GM19455 (cell line): ENCODE results near the gene VPS9D1.

ENCODE experiments used
- ATAC-seq: cut with Tn5 transposase; IDR thresholded peaks from one replicate; pipeline ENCODE4 v1.9.1; 2021; ENCODE audit not compliant: unreplicated experiment

The VPS9D1 gene

DNA sequence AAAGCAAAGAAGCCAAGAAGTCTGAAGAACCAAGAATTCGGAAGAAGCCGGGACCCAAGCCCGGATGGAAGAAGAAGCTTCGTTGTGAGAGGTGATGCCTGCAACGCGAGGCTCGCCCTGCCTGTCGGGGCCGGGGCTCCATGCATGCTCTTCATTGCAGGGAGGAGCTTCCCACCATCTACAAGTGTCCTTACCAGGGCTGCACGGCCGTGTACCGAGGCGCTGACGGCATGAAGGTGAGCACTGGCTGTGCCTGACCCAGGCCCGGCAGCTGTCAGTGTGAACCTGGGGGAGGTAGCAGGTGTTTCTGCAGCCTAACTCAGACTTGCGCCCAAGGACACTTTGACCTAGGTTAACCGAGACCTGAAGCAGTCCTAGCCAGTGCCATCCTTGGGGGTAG lies 12.6 kb upstream of the VPS9D1 start:
- no peak for ATAC-seq

DNA sequence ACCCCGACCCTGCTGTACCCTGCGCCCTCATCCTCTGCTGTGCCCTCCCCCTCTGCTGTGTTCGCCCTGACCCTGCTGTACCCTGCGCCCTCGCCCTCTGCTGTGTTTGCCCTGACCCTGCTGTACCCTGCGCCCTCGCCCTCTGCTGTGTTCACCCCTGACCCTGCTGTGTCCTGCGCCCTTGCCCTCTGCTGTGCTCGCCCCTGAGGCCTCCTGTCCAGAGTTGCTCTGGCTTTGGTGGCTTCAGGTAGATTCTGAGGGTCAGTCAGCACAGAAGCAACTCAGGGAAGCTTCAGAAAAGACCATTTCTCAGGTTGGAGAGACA lies 12.2 kb upstream of the VPS9D1 start:
- ATAC-seq, result no peak

DNA sequence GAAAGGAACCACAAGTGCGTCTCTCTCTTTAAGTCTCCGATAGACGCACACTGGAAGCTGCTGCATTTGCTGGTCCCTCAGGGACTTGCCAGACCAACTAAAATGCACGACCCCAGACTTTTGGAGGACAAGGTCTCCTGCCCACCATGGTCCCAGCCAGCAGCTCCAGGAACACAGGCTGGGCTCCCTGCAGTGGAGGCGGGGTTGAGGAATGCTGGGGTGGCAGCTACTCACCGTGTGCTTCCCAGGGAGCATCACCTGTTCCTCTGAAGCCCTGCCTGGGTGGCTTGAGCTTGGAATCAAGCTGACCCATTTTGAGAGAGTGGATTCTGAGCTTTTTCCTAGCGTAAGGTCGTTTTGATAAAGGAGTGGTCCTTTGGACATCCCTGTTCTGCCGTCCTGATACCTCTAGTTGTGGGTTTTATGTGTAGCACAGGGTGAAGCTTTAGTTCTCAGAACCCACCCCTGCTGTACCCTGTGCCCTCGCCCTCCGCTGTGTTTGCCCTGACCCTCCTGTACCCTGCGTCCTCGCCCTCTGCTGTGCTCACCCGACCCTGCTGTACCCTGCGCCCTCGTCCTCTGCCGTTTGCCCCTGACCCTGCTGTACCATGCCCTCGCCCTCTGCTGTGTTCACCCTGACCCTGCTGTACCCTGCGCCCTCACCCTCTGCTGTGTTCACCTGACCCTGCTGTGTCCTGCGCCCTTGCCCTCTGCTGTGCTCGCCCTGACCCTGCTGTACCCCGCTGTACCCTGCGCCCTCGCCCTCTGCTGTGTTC lies 11.6 kb upstream of the VPS9D1 start:
- no peak for ATAC-seq

DNA sequence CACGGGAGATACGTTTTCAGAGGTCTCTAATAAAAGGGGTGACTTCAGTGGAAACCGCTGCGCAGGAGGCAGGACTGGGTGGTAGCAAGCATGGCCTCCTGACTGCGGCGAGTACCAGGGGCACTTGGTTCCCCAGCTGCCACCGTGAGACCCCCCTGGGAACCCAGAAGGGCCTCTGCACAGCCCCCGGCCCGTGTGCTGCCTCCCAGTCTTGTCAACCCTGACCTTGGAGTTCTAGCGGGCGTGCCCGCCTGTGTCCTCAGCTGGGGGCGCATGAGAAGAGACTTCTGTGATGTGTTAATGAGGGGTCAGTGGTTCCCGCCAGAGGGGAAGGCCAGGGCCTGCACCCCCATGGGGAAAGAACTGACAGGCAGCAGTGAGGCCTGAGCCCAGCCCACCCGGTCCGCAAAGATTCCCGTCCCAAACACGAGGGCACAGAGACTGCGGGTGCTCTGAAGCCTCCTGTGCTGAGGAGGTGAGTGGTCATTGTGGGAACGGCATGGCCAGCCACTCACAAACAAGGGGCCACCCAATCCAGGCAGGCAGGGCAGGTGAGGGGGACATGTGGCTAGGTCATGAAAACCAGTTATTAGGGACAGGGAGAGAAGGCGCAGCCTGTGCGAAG lies 10.0 kb upstream of the VPS9D1 start:
- ATAC-seq, result no peak

DNA sequence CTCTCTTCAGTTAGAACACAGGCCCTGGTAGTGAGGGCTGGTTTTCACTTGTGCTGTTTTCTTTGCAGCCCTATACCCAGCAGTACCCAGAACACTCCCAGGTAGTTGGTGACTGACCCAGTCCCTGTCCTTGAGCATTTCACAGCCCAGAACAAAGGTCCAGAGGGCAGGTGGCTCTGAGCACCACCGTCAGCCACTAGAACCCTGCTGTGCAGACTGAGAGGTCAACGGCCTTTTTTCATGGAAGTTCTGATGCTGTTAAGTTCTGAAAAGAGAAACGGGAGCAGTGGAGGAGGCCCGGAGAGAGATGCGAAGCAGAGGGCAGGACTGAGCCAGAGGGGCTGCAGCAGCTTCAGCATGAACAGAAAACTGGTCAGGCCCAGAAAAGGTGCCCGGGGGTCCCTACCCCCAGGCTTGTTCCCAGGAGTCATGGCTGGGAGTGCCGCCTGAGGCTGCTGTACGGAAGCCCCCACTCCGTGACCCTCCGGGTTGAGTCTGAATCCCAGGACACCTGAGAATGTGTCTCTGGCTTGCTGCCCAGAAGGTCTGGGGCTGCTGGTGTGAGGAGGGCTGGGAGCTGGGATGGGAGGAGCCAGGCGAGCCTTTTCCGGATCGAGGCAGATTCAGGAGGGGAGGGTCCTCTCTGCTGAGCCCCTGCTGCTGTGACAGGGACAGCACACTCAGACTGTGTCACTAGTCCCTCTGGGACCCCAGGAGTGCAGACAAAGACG lies 9.3 kb upstream of the VPS9D1 start:
- no peak for ATAC-seq

DNA sequence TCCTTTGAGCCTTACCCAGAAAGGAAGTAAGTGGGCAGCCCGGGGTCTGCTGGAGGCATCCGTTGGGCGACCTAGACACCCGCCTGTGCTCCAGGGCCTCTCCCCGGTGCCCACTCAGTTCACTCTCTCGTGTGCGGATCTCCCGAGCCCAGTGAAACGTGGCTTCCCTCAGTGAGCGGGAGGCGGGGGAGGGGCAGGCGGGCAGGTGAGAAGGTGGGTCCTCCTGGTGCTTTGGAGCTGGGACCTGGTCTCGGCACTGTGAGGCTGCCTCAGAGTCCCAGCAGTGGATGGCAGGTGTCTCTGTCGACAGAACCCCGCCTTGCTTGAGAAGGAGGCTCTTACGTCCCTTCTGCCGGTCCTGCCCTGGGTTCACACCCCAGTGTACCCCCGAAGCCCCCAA lies 8.6 kb upstream of the VPS9D1 start:
- ATAC-seq, result no peak

DNA sequence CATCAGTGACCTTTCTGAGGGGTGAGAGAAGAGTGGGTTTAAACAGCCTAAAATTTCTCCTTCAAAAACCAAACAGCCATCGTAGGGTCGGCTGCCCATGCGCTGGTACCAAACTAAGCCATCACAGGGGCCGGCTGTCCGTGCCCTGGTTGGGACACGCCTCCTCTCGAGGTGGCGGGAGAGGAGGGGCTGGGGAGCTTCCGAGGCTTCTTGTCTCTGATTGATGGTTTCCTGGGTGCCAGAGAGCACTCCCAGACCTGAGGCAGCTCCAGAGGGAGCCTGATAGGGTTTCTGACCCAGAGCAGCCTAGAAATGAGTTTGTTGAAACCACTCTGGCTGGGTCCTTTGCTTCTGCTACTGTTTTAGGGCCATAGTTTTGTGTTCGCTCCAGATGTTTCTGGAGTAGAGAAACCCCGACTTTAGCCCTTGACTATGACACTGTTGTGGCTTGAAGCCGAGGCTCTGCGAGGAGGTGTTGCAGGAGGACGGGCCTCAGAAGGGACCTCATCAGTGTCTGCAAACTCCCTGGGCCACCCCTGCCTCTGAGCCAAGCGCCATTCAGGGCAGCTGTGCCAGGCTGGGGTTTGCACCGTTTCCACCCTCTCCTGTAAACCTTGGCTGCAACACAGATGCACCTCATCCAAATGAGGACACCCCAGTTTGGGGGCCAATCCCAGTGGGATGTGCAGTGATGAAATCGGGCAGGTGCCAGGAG lies 6.9 kb upstream of the VPS9D1 start:
- no peak for ATAC-seq

DNA sequence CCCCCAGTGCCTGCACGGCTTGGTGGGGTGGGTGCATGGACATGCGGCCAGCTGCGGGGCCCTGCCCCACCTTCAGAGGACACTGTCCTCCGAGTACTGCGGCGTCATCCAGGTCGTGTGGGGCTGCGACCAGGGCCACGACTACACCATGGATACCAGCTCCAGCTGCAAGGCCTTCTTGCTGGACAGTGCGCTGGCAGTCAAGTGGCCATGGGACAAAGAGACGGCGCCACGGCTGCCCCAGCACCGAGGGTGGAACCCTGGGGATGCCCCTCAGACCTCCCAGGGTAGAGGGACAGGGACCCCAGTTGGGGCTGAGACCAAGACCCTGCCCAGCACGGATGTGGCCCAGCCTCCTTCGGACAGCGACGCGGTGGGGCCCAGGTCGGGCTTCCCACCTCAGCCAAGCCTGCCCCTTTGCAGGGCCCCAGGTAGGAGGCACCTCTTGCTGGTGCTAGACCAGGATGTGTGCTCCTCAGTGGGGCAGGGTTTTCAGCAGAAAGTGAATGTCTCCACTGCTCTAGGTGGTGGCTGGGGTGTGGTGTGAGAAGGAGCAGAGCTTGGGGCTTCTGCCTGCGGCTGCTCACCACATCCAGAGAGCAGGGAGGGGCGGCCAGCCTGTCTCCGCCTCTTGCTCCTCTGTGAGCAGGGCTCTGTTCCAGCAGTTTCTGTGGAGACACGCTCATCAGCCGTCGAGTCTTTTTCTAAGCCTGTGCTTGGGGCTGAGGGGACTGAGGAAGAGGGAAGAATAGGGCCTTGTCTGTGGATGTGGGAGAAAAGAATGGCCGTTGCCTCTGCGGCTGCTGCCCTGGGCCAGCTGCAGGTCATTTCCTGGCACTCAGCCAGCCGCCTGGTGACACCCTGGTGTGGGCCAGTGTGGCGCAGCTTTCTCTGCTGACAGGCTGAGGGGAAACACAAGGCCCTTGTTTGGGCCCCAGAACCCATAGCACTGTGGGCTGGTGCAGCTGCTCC lies 2.9 kb upstream of the VPS9D1 start:
- ATAC-seq, result no peak

DNA sequence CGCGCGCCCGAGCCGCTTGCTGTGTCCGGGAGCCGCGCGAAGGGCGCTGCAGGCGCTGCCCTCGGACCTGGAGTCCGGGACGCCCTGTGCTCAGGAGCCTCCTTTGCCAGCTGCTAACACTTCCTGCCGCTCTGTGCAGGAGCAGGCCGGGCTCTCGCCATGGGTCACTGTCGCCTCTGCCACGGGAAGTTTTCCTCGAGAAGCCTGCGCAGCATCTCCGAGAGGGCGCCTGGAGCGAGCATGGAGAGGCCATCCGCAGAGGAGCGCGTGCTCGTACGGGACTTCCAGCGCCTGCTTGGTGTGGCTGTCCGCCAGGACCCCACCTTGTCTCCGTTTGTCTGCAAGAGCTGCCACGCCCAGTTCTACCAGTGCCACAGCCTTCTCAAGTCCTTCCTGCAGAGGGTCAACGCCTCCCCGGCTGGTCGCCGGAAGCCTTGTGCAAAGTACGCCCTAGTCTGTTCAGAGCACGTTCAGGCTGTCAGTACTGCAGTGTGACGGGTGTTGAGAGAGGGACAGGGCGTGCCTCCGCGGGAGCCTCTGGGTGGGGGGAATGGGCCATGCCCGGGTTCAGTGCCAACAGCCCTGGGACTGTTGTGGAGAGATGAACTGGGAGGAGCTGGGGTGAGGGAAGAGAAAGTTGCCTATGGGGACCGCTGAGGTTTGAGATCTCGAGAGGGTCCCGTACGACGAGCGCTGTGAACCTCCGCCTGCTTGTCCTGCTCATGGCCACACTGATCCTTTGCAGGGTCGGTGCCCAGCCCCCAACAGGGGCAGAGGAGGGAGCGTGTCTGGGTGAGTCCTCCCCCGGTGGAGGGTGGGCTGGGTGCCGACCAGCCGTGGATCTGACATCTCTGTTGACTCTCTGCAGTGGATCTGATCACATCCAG lies 1.9 kb upstream of the VPS9D1 start:
- ATAC-seq, result no peak

DNA sequence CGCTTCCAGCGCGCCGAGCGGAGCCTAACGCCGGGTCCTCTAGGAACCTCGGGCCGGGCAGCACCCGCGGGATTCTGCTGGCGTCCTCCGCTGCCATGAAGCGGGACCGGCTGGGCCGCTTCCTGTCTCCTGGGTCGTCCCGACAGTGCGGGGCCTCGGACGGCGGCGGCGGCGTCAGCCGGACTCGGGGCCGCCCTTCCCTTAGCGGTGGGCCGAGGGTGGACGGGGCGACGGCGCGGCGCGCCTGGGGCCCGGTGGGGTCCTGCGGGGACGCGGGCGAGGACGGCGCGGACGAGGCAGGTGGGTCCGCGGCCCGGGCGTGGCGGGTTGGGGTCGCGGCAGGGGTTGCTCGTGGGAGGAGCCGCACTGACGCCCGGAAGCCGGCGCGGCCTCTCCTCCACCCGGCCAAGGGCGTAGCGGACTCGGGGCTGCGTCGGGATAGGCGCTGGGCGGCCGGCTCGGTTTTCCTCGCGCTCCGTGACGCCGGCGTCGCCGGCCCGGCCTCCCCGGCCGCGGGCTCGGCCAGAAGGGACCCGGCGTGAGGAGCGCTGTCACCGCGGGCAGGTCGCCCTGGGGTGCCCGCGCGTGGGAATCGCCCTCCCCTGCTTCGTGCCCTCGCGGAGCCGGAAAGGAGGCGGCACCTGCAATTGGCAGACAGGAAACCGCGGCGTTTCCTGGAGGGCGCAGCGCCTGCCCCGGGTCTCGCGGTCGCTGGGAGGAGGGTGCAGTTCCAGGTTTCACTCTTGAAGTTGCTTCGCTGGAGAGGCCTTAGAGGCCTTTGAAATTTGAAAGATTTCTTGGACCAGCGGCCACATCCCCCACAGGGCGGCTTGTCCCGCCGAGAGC lies 1.1 kb upstream of the VPS9D1 start:
- ATAC-seq, result peak; percentile 29

DNA sequence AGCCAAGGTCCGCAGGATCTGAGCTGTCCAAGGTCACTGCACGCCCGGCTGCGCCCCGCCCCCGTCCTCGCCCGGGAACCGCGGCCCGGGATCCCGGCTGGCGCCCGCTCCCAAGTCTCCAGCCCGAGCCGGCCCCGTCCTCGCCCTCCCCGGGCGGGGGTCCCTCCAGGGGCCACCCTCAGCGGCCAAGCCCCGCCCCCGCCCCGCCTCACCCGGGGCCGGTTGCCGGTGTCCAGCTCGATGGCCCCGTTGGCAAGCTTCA lies 216 bp downstream of the VPS9D1 start:
- ATAC-seq, result peak; percentile 14

DNA sequence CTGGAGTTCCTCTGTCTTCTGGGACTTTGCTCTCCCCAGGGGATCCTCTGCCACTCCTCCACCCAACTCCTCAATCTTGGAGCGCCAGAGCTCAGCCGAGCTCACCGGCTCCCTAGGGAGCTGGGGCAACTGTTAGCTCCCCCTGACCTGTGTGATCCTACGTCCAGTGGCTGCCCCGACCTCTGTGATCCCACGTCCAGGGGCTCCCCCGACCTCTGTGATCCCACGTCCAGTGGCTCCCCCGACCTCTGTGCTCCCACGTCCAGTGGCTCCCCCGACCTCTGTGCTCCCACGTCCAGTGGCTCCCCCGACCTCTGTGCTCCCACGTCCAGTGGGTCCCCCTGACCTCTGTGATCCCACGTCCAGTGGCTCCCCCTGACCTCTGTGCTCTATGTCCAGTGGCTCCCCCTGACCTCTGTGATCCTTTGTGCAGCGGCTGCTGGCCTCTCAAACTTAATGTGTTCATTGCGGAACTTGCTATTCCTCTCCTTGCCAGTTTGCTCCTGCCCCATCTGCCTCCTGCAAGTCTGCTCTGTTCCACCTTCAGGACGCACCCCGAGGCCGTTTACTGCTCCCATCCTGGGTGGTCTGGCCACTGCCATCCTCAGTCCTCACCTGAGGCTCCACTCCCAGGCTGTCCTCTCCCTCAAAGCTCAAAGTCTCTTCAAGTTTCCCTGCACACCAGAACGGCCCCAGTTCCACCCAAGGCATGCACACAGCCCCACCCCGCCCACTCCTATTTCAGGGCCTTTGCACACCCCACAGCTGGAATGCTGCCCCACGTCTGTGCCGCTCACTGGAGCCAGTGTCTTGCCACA lies 2.8 kb downstream of the VPS9D1 start:
- no peak for ATAC-seq

DNA sequence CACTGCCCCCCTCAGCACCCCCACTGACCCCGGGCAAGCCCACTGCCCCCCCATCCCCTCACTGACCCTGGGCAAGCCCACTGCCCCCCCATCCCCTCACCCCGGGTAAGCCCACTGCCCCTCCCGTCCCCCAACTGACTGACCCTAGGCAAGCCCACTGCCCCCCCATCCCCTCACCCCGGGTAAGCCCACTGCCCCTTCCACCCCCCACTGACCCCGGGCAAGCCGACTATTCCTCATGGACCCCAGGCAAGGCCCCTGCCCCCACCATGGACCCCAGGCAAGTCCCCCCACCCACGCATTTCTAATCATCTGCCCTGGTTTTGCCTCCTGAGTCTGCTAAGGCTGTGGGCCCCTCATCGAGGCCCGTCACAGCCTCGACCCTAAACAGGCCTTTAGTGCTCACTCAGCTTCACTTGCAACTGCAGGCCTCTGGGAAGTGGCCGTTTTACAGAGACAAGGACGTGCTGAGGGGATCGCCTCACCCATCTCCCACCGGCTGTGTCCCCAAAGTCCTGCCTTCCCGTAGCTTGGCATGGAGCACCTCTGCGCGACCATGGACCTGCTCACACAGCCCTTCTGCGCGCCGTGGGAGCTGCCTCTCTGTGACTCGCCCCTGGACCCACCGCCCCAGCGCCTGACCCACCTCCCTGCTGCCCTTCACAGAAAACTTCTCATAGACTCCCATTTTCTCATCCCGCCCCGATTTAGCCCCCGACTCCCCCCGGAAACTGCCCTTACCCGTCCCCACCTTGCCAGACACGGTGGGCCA lies 3.6 kb downstream of the VPS9D1 start:
- ATAC-seq, result no peak

DNA sequence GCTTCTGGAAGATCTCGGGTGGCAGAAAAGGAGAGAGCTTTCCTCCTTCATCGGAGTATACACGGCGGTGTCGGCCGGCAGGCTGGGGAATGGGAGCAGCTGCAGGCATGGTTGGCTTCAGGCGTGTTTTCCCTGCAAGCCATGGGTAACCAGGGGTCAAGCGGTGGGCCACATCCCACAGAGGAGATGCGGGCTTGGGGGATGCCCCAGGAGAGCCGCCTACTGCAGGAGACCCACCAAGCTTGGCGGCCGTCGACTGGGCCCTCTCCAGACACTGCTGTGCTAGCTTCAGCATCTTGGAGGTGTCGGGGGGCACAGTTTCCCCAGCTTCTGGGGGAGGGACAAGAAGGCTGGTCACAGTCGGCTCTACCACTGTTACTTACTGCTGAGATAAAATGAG lies 4.2 kb downstream of the VPS9D1 start:
- no peak for ATAC-seq

DNA sequence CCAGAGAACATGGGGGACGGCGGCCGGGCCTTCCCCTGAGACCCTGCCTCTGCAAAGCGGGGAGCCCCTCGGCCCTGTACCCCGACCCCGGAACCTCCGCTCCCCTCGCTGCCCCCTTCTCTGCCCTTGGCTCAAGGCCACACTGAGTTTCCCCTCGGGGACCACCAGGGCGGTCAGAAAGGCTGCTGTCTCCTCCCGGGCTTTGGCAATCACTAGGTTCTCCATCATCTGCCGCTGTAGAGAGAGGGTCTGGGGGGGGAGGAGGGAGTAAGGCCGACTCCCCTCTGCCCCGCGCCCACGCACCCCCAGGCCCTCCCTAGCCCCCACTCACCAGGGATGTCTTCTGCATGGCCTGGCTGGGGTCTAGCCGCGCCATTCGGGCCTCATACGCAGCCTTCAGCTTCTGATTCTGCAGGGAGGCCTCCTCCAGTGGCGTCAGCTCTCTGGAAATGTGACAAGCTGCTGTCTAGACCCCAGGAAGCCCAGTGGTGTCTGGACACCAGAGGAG lies 8.4 kb downstream of the VPS9D1 start:
- no peak for ATAC-seq

DNA sequence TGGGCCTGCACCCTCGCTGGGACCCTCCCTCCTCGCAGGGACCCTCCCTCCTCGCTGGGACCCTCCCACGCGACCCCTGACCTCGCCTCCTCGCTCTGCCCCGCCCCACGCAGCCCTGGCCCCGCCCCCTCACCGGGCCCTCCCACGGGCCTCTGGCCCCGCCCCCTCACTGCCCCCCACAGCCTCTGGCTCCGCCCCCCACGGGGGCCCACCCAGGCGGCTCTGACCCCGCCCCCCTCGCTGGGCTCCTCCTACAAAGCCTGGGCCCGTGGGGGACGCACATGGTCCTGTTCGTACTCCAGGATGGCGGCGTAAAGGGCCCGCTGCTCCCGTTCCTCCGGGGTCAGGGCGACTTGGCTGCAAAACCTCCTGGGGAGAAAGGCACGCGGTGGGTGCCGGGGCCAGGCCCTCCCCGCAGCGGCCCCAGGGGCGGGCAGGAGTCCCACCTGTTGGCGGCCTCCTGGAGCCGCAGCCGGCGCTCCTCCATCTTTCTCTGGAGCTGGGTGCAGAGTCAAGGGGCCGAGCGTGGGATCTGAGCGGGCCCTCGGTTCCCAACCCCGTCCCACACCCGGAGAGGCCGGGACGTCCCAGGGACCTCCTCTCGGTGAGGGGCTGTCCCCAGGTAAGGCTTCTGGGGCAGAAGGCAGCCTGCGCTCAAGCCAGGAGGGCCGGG lies 9.0 kb downstream of the VPS9D1 start:
- peak; percentile 50 for ATAC-seq
